Measurements from ENCODE around the gene AKAP5.

The AKAP5 gene

GRCh38 chr14:64465191-64465822, at the start of gene AKAP5:
AKAP5 (plus strand) TSS chr14:64465499; CDS start chr14:64468395, 2,896 bp downstream.
- DNase-seq: peak; percentile 61

- no peak for DNase-seq
These were observed 48.9 kb upstream of the AKAP5 start for GRCh38 chr14:64416348-64416932.

- no peak for DNase-seq
These were observed 48.1 kb upstream of the AKAP5 start for GRCh38 chr14:64417055-64417770.

GRCh38 chr14:64417771-64418125, 47.6 kb upstream of the AKAP5 start:
- no peak for DNase-seq

GRCh38 chr14:64419003-64419402, 46.3 kb upstream of the AKAP5 start:
- DNase-seq: no peak

- DNase-seq: no peak
These were observed 44.1 kb upstream of the AKAP5 start for GRCh38 chr14:64421166-64421565.

GRCh38 chr14:64422005-64422404, 43.3 kb upstream of the AKAP5 start:
- DNase-seq: no peak

GRCh38 chr14:64422756-64423155, 42.5 kb upstream of the AKAP5 start:
- DNase-seq: no peak

GRCh38 chr14:64423987-64424386, 41.3 kb upstream of the AKAP5 start:
- no peak for DNase-seq

- no peak for DNase-seq
These were observed 30.8 kb upstream of the AKAP5 start for GRCh38 chr14:64434528-64434927.

GRCh38 chr14:64438181-64438841, 27.0 kb upstream of the AKAP5 start:
- no peak for DNase-seq

- no peak for DNase-seq
These were observed 26.2 kb upstream of the AKAP5 start for GRCh38 chr14:64439141-64439540.

- DNase-seq: no peak
These were observed 24.8 kb upstream of the AKAP5 start for GRCh38 chr14:64440494-64440893.

- no peak for DNase-seq
These were observed 22.9 kb upstream of the AKAP5 start for GRCh38 chr14:64442300-64442988.

GRCh38 chr14:64444140-64444539, 21.2 kb upstream of the AKAP5 start:
- DNase-seq: no peak

GRCh38 chr14:64444984-64445845, 20.1 kb upstream of the AKAP5 start:
- DNase-seq: no peak

GRCh38 chr14:64447876-64448670, 17.2 kb upstream of the AKAP5 start:
- DNase-seq: no peak

GRCh38 chr14:64450255-64450654, 15.0 kb upstream of the AKAP5 start:
- DNase-seq: no peak

- DNase-seq: no peak
These were observed 10.6 kb upstream of the AKAP5 start for GRCh38 chr14:64454671-64455070.

GRCh38 chr14:64459405-64460136, 5.7 kb upstream of the AKAP5 start:
- DNase-seq: no peak

GRCh38 chr14:64461221-64461620, 4.1 kb upstream of the AKAP5 start:
- no peak for DNase-seq

Data from DMS79 (cell line).